DOHH2 (cell line): ENCODE measurements around the gene SEC61B.

Experiments
- H3F3A ChIP-seq: fragments of 200-600 bp; sonication (generic), shearing (Covaris generic); 2 replicates; pipeline ENCODE4 v1.6.0; 2016; ENCODE audit warnings: antibody characterized with exemption, mild to moderate bottlenecking; ENCODE audit not compliant: control insufficient read depth, insufficient read depth
- H3K27ac ChIP-seq: fragments of 200-600 bp; sonication (generic); 2 replicates; pipeline ENCODE4 v1.5.1; 2014; ENCODE audit warnings: low read depth, mild to moderate bottlenecking, low read length, moderate library complexity
- H3K27me3 ChIP-seq: fragments of 200-600 bp; sonication (generic); 2 replicates; pipeline ENCODE4 v1.6.1; 2014; ENCODE audit warnings: mild to moderate bottlenecking, low read length, mixed read lengths; ENCODE audit not compliant: control insufficient read depth
- H3K36me3 ChIP-seq: fragments of 200-600 bp; sonication (generic); 2 replicates; pipeline ENCODE4 v1.6.1; 2014; ENCODE audit warnings: mild to moderate bottlenecking, low read length, moderate library complexity, mixed read lengths; ENCODE audit not compliant: control insufficient read depth
- H3K4me1 ChIP-seq: fragments of 200-600 bp; sonication (generic); 2 replicates; pipeline ENCODE4 v1.6.1; 2014; ENCODE audit warnings: mild to moderate bottlenecking, low read length, mixed read lengths; ENCODE audit not compliant: control insufficient read depth
- H3K4me2 ChIP-seq: fragments of 200-600 bp; sonication (generic); 2 replicates; pipeline ENCODE4 v1.6.0; 2014; ENCODE audit warnings: mild to moderate bottlenecking, low read length, moderate library complexity
- H3K4me3 ChIP-seq: fragments of 200-600 bp; sonication (generic); 2 replicates; pipeline ENCODE4 v1.5.1; 2014; ENCODE audit warnings: mild to moderate bottlenecking, low read length, mixed read lengths
- H3K79me2 ChIP-seq: fragments of 200-600 bp; sonication (generic); 2 replicates; pipeline ENCODE4 v1.6.1; 2014; ENCODE audit warnings: mild to moderate bottlenecking, low read length, mixed read lengths; ENCODE audit not compliant: control insufficient read depth
- H3K9me2 ChIP-seq: fragments of 200-600 bp; sonication (generic); replicated peaks from 2 replicates; pipeline ENCODE4 v1.6.1; 2014; ENCODE audit warnings: mild to moderate bottlenecking, low read length, mixed read lengths; ENCODE audit not compliant: control insufficient read depth
- H3K9me3 ChIP-seq: fragments of 200-600 bp; sonication (generic); 2 replicates; pipeline ENCODE4 v1.6.1; 2014; ENCODE audit warnings: antibody characterized with exemption, low read length, mixed read lengths; ENCODE audit not compliant: control insufficient read depth, insufficient read depth
- H4K20me1 ChIP-seq: fragments of 200-600 bp; sonication (generic); 2 replicates; pipeline ENCODE4 v1.6.0; 2014; ENCODE audit warnings: low read depth, mild to moderate bottlenecking, antibody characterized with exemption, low read length, moderate library complexity; ENCODE audit not compliant: control insufficient read depth, insufficient read depth
- EZH2phosphoT487 ChIP-seq: fragments of 200-600 bp; sonication (generic); IDR thresholded peaks from 2 replicates; pipeline ENCODE4 v1.6.1; 2017; ENCODE audit warnings: borderline replicate concordance, mild to moderate bottlenecking, antibody characterized with exemption, low read length, moderate library complexity, mixed read lengths
- TF ChIP-seq, protein P1 (sequence below): fragments of 200-600 bp; sonication (generic); IDR thresholded peaks from one replicate; pipeline ENCODE4 v1.5.1; 2014; ENCODE audit warnings: antibody characterized with exemption, mild to moderate bottlenecking, low read depth, low read length; ENCODE audit not compliant: poor library complexity, severe bottlenecking

Gene SEC61B

DNA sequence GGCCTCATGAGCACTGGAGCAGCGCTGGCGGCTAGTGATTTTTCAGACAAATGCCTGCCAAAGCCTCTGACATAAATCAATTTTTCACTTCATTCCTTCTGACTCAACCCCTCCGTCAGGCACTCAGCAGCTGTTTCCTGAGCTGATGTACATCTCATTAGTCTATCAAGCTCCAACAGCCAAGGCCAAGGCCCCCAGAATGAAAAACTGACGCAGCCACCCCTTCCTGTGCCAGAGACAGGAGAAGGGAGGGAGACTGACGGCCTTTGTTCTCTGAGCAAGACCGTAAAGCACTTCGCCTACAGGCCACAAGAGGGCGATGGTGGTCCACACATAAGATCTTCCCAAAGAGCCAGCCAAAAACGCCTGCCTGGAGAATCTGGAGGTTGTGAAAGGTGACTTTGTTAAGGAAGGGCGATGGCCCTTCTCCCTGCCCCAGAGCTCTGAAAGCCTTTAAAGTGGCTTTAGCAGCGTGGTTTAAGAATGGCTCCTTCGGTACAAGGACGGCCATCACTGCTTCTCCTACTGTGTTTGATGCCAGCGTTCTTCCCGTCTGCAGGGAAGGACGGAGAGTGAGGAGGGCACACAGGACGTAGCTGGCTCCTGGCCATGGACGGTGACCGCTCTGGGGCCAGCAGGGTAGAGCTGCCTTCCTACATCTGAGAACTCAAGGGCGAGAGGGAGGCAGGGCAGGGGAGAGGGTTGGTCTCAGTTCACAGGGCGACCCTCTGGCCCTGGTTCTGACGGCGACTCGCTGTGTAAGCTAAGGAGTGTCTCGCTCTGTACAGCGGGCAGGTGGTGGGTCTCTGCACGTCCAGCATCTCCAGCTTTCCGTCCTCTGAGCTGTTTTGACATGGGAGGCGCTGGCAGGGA lies 37.4 kb upstream of the SEC61B start:
- H3K9me2 ChIP-seq = no peaks in the 10 kb centered on the region
- H3K36me3 ChIP-seq = no peaks in the 10 kb centered on the region
- H3K4me1 ChIP-seq = peaks cover 49% of the 10 kb centered on the region
- H3K4me2 ChIP-seq = peak overlapping the region; percentile 26; the same call in 1 of the 2 replicates
- TF ChIP-seq, protein P1, sequence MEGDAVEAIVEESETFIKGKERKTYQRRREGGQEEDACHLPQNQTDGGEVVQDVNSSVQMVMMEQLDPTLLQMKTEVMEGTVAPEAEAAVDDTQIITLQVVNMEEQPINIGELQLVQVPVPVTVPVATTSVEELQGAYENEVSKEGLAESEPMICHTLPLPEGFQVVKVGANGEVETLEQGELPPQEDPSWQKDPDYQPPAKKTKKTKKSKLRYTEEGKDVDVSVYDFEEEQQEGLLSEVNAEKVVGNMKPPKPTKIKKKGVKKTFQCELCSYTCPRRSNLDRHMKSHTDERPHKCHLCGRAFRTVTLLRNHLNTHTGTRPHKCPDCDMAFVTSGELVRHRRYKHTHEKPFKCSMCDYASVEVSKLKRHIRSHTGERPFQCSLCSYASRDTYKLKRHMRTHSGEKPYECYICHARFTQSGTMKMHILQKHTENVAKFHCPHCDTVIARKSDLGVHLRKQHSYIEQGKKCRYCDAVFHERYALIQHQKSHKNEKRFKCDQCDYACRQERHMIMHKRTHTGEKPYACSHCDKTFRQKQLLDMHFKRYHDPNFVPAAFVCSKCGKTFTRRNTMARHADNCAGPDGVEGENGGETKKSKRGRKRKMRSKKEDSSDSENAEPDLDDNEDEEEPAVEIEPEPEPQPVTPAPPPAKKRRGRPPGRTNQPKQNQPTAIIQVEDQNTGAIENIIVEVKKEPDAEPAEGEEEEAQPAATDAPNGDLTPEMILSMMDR = peak; percentile 89
- TF ChIP-seq EZH2phosphoT487 = no peak
- no peak overlapping the region for H3K27ac ChIP-seq
- H4K20me1 ChIP-seq = no peaks in the 10 kb centered on the region
- H3K27me3 ChIP-seq = no peaks in the 10 kb centered on the region
- H3K4me3 ChIP-seq = no peak overlapping the region
- H3K79me2 ChIP-seq = no peaks in the 10 kb centered on the region
- H3K9me3 ChIP-seq = no peaks in the 10 kb centered on the region
- no peaks in the 10 kb centered on the region for H3F3A ChIP-seq

DNA sequence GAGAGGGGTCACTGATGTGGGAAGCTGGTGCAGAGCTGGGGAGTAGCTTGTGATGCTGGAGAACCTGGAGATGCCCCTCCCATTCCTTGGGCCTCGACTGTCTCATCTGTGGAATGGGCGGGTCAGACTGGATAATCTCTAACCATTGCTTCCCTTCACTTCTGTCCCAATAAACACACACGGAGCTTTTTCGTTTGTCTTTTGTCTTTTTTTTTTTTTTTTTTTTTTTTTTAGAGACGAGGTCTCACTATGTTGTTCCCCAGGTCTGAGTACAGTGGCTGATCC lies 36.8 kb upstream of the SEC61B start:
- Histone ChIP-seq H4K20me1 (no peaks in the 10 kb centered on the region), H3K9me3 (no peaks in the 10 kb centered on the region), H3K4me1 (peaks cover 49% of the 10 kb centered on the region), H3K79me2 (no peaks in the 10 kb centered on the region), H3K27me3 (no peaks in the 10 kb centered on the region), H3K4me3 (no peak overlapping the region), H3K36me3 (no peaks in the 10 kb centered on the region), H3K9me2 (no peaks in the 10 kb centered on the region), H3K27ac (no peak overlapping the region), H3K4me2 (no peak overlapping the region), H3F3A (no peaks in the 10 kb centered on the region)
- TF ChIP-seq EZH2phosphoT487 = no peak
- TF ChIP-seq, protein P1 = no peak

DNA sequence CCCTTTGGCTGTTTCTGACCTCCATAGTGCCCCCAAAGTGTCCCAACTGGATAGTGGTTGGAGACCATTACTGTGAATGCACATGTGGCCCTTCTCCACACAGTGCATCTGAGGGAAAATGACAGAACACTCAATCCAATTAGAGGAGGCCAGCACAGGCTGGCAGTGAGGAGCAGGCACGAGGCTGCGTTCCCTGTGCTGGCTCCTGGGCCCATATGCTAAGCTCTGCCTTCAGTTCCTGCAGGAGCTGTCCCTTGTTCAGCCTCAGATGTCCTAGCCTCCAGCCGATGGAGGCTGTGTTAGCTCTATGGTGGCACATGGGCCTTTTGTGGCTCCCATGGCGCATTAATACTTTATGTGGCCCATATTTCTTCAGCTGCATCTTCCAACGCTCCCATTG lies 36.1 kb upstream of the SEC61B start:
- no peaks in the 10 kb centered on the region for H3K27me3 ChIP-seq
- no peaks in the 10 kb centered on the region for H3K36me3 ChIP-seq
- H3K4me3 ChIP-seq = no peak overlapping the region
- H4K20me1 ChIP-seq = no peaks in the 10 kb centered on the region
- no peaks in the 10 kb centered on the region for H3K9me2 ChIP-seq
- TF ChIP-seq, protein P1 = no peak
- no peak for TF ChIP-seq EZH2phosphoT487
- no peaks in the 10 kb centered on the region for H3K9me3 ChIP-seq
- H3K4me2 ChIP-seq = no peak overlapping the region
- H3K79me2 ChIP-seq = no peaks in the 10 kb centered on the region
- no peak overlapping the region for H3K27ac ChIP-seq
- peaks cover 47% of the 10 kb centered on the region for H3K4me1 ChIP-seq
- H3F3A ChIP-seq = no peaks in the 10 kb centered on the region
